HFFc6 (cell line): Measurements from ENCODE around the gene C1orf226. TPM values are rescaled to one million over a fixed set of nuclear protein-coding genes. Genes with fewer than 3 reads are reported as not detected.

Source experiments
- DNase-seq: peaks from one replicate; pipeline ENCODE4 v3.0.0-alpha.2; 2018
- H3K27ac Mint-ChIP-seq: 2 replicates; pipeline ENCODE4 v1.8.0; 2020; ENCODE audit warnings: mild to moderate bottlenecking, mixed read lengths
- H3K27me3 Mint-ChIP-seq: 2 replicates; pipeline ENCODE4 v1.8.0; 2021; ENCODE audit warnings: mild to moderate bottlenecking, moderate library complexity, mixed read lengths; ENCODE audit not compliant: insufficient read depth
- H3K36me3 Mint-ChIP-seq: 2 replicates; pipeline ENCODE4 v1.8.0; 2021; ENCODE audit warnings: low read depth, mixed read lengths
- H3K4me1 Mint-ChIP-seq: 2 replicates; pipeline ENCODE4 v1.8.0; 2020; ENCODE audit warnings: low read depth, mixed read lengths
- H3K4me3 Mint-ChIP-seq: 2 replicates; pipeline ENCODE4 v1.8.0; 2020; ENCODE audit warnings: mild to moderate bottlenecking, moderate library complexity, mixed read lengths
- H3K9me3 Mint-ChIP-seq: 2 replicates; pipeline ENCODE4 v1.8.0; 2020; ENCODE audit warnings: mild to moderate bottlenecking, mixed read lengths
- total RNA-seq, 6 experiments: library from RNA; stranded (reverse); fragmentation: NEBNext Ultra II Directional; extraction: Animal tissue kit (Norgen Biotek cat#: 25700); gene quantifications; 2 replicates in 1 of 6; 3 replicates in 5 of 6; pipeline ENCODE4 v1.2.3, GENCODE V29; 2021
- TF ChIP-seq, protein P1 (sequence below): fragments of 200-600 bp; sonication (generic); IDR thresholded peaks from 2 replicates; pipeline ENCODE4 v1.5.0; 2021; ENCODE audit warnings: antibody characterized with exemption, mild to moderate bottlenecking

C1orf226 gene
- total RNA-seq, 6 experiments from 2014 or later, result 0.09 to 0.43 (median 0.20) TPM

DNA sequence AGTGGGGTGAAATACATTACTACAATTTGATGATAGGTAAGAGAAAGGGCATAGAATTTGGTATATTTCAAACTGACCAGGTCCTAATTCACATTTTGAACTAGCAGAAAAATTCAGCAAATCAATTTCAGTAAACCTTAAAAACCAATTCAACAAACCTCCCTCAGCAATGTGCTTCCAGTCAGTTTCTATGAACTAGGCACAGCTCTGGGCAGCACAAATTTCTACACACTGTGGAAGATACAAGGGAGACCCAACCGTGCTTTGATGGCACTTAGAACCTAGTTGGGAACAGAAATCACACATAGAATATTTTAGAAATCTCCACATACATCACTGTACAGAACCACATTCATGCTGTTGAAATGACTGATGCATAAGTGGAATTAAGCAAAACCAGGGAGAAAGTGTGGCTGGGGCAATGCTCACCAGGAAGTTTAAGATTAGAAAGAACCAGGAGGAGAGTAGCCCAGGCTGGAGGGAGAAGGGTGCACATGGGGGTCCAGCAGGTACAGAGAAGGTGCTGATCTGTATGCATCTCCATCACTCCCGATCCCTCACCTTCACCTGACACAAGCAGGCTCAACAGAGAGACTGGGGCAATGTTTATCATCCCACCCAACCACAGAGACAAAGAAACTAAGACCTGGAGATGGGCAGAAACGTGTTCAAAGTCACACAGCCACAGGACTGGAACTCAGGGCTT, 14.8 kb downstream of the C1orf226 start:
- H3K36me3 Mint-ChIP-seq, result no peaks in the 10 kb centered on the region
- no peaks in the 10 kb centered on the region for H3K4me1 Mint-ChIP-seq
- no peak for DNase-seq
- H3K4me3 Mint-ChIP-seq, result no peak overlapping the region
- H3K27ac Mint-ChIP-seq, result no peak overlapping the region
- peaks cover 22% of the 10 kb centered on the region for H3K27me3 Mint-ChIP-seq
- no peaks in the 10 kb centered on the region for H3K9me3 Mint-ChIP-seq
- TF ChIP-seq, protein P1, sequence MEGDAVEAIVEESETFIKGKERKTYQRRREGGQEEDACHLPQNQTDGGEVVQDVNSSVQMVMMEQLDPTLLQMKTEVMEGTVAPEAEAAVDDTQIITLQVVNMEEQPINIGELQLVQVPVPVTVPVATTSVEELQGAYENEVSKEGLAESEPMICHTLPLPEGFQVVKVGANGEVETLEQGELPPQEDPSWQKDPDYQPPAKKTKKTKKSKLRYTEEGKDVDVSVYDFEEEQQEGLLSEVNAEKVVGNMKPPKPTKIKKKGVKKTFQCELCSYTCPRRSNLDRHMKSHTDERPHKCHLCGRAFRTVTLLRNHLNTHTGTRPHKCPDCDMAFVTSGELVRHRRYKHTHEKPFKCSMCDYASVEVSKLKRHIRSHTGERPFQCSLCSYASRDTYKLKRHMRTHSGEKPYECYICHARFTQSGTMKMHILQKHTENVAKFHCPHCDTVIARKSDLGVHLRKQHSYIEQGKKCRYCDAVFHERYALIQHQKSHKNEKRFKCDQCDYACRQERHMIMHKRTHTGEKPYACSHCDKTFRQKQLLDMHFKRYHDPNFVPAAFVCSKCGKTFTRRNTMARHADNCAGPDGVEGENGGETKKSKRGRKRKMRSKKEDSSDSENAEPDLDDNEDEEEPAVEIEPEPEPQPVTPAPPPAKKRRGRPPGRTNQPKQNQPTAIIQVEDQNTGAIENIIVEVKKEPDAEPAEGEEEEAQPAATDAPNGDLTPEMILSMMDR, result no peak

DNA sequence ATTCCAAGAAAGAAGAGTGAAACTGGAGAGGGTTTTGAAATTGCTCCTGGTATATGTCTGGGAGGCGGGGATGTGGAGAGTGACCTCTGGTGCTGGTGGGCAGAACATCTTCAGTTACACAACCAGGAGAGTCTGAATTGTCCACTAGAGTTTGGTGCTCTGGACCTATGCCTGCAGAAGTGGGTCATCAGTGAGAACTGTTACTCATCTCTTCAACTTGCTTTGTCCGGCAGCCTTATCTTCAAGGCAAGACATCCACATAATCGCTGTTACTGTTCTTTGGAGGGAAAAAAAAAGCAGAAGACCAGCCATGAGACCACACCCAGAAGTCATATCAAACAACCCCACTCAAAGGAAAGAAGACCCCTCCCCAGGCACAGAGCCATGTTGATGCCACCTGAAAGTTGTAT, 15.5 kb downstream of the C1orf226 start:
- H3K9me3 Mint-ChIP-seq, result no peaks in the 10 kb centered on the region
- DNase-seq, result no peak

DNA sequence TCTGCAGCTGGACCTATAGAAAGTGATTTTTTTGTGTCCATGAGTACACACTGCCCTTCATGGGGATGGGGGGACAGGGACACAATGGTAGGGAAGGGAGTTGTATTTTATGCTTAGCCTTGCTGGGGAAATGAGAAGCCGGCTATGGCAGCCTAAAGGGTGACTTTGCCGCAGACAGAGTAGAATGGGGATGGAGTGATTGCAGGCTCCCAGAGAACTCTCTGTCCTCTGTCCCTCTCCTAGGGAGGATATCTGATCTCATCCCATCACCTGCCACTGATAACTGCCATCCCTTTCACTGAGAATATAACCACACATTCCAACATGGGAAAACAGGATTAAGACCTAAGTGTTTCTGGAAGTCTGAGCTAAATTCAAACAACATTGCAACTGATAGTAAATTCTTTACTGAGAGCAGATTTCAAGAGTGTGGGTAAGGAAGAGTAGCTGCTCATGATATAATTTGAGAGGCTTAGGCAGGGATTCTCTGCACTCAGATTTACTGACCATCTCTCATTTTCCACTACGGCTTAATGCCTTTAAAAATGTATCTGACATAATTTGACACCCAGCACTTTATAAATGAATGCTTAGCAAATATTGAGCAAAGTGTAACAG, 16.5 kb downstream of the C1orf226 start:
- Mint-ChIP-seq H3K9me3 (no peaks in the 10 kb centered on the region), H3K4me3 (no peak overlapping the region), H3K4me1 (no peaks in the 10 kb centered on the region), H3K27me3 (peaks cover 22% of the 10 kb centered on the region), H3K27ac (no peak overlapping the region), H3K36me3 (no peaks in the 10 kb centered on the region)
- TF ChIP-seq, protein P1, result no peak
- no peak for DNase-seq

More for the DNA sequence above, 15.5 kb downstream of the C1orf226 start:
- Mint-ChIP-seq H3K27ac (no peak overlapping the region), H3K27me3 (peaks cover 22% of the 10 kb centered on the region), H3K36me3 (no peaks in the 10 kb centered on the region), H3K4me3 (no peak overlapping the region), H3K4me1 (no peaks in the 10 kb centered on the region)
- TF ChIP-seq, protein P1, result no peak

DNA sequence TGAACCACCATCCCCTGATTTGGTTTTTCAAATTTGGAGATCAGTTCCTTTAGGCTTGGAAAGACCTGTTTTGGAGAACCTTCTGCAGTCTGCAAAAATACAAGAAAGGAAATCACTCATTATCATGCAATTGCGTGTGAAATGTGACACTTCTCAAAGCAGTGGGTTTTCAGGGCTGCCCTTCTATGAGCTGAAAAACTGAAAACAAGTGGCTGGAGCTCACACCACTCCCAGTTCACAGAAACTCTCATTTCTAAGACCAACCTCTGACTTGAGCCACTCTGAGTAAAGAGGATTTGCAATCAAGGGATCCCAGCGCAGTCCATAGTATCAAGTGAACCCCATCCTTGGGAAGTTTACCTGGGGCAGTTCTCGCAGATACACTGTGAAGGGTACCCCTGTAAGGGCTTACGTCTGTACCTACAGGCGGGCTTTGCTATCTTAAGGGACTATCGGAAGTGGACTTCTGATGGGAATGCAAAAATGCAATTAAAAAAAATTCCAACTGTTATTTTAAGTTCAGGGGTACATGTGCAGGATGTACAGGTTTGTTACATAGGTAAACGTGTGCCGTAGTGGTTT, 17.6 kb downstream of the C1orf226 start:
- H3K9me3 Mint-ChIP-seq, result no peaks in the 10 kb centered on the region
- H3K27ac Mint-ChIP-seq, result no peak overlapping the region
- TF ChIP-seq, protein P1, result no peak
- no peak overlapping the region for H3K4me3 Mint-ChIP-seq
- H3K36me3 Mint-ChIP-seq, result no peaks in the 10 kb centered on the region
- peaks cover 20% of the 10 kb centered on the region for H3K27me3 Mint-ChIP-seq
- no peaks in the 10 kb centered on the region for H3K4me1 Mint-ChIP-seq
- no peak for DNase-seq

DNA sequence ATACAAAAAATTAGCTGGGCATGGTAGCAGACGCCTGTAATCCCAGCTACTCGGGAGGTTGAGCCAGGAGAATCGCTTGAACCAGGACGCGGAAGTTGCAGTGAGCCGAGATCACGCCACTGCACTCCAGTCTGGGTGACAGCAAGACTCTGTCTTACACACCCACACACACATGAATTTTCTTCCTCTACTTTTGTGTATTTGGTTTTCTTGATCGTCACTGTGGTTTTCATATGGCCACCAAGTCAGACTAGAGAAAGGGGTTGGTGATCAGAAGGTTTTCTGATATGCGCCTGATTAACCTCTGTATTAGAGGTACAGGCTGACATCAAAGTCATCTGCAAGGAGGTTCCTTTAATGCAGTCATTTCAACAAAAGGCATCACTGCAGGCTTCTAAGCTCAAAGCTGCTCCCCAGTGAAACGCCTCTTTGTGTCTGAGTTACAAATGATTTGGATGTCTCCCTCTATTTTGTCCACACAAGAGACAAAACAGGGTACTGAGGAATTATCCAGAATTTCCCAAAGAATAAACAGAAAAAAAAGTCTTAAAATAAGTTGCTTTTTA, 19.3 kb downstream of the C1orf226 start:
- no peak for DNase-seq
- Mint-ChIP-seq H3K27me3 (peaks cover 19% of the 10 kb centered on the region), H3K4me1 (peaks cover 15% of the 10 kb centered on the region), H3K27ac (no peak overlapping the region), H3K9me3 (no peaks in the 10 kb centered on the region), H3K36me3 (no peaks in the 10 kb centered on the region), H3K4me3 (no peak overlapping the region)
- TF ChIP-seq, protein P1, result no peak
